NCI-H2227 (cell line): Measurements from ENCODE around the gene TMEM134.

Source experiments
- DNase-seq: peaks from one replicate; lab custom pipeline; 2025; ENCODE audit not compliant: unreplicated experiment; lab: John Stamatoyannopoulos, UW

TMEM134 gene

GRCh38 chr11:67423891-67424613, 45.0 kb downstream of the TMEM134 start:
- DNase-seq: no peak

- DNase-seq: no peak
These were observed 45.6 kb downstream of the TMEM134 start for GRCh38 chr11:67423466-67423865.

GRCh38 chr11:67422891-67423290, 46.2 kb downstream of the TMEM134 start:
- no peak for DNase-seq

GRCh38 chr11:67421430-67422031, 47.5 kb downstream of the TMEM134 start:
- no peak for DNase-seq

DNA sequence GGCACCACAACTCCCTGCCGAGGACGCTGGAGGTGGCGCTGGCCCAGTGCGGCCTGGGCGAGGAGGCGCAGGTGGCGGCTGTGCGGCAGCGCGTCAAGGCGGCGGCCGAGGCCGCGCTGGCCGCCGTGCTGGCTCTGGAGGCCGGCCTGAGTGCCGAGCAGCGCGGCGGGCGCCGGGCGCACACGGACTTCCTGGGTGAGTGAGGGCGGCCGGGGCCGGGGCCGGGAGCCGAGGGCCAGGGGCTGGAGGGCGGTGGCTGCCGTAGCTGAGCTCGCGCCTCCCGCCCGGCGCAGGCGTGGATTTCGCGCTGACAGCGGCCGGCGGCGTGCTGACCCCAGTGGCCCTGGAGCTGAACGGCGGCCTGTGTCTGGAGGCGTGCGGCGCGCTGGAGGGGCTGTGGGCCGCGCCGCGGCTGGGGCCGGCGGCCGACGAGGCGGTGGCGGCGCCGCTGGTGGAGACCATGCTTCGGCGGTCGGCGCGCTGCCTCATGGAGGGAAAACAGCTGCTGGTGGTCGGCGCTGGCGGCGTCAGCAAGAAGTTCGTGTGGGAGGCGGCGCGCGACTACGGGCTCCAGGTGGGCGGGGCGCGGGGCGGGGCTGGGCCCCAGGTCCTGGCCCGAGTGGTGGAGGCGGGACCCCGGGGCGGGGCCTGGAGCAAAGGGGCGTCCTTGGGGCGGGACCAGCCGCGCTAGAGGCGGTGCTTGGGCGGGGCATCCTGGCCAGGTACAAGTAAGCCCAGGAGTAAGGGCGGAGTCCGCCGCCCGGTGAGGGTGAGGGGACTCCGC, 48.2 kb downstream of the TMEM134 start:
- DNase-seq: peak; percentile 96

- DNase-seq: no peak
These were observed 48.9 kb downstream of the TMEM134 start for GRCh38 chr11:67420147-67420645.

GRCh38 chr11:67419325-67420049, 49.6 kb downstream of the TMEM134 start:
- no peak for DNase-seq

DNA sequence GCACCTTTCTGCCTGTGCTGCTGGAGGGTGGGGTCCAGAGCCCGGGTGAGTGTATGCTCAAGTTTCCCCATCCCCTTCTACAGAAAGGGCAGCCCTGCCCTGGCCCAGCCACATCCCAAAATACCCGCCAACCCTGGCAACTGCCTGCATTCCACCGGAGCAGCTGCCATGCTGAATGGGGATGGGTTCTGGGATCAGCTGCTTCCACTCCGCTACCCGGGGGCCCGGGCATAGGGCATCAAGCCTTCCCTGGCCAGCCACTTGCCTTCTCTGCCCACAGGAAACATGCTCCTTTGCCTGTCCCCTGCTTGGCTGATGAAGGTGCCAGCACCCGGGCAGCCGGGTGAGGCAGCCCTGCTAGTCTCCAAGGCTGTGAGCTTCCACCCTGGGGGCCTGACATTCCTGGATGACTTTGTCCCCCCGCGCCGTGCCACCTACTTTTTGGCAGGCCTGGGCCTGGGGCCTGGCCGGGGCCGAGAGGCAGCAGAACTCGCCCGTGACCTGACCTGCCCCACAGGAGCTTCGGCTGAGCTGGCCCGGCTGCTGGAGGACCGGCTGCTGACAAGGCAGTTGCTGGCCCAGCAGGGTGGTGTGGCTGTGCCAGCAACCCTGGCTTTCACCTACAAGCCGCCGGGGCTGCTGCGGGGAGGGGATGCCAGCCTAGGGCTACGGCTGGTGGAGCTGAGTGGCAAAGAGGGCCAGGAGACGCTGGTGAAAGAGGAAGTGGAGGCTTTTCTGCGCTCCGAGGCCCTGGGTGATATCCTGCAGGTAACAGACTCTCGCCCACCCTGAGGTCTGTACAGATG, 50.4 kb downstream of the TMEM134 start:
- DNase-seq: no peak

DNA sequence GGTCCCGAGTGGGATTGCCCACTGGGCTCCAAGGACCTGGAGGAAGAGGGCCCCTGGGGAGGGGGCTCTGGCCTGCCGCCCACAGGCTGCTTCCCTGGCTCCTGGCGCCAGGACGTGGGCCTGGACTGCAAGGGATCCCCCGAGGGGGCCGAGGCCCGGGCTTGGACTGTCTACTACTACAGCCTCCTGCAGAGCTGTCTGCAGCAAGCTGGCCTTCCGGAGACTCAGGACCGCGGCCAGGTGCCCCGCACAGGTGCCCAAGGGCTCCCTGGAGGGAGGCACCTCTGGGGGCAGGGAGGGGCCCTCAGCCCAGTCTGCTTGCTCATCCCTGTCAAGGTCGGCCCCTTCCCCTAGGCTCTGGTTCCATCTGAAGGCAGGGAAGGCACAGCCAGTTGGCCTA, 51.6 kb downstream of the TMEM134 start:
- no peak for DNase-seq

DNA sequence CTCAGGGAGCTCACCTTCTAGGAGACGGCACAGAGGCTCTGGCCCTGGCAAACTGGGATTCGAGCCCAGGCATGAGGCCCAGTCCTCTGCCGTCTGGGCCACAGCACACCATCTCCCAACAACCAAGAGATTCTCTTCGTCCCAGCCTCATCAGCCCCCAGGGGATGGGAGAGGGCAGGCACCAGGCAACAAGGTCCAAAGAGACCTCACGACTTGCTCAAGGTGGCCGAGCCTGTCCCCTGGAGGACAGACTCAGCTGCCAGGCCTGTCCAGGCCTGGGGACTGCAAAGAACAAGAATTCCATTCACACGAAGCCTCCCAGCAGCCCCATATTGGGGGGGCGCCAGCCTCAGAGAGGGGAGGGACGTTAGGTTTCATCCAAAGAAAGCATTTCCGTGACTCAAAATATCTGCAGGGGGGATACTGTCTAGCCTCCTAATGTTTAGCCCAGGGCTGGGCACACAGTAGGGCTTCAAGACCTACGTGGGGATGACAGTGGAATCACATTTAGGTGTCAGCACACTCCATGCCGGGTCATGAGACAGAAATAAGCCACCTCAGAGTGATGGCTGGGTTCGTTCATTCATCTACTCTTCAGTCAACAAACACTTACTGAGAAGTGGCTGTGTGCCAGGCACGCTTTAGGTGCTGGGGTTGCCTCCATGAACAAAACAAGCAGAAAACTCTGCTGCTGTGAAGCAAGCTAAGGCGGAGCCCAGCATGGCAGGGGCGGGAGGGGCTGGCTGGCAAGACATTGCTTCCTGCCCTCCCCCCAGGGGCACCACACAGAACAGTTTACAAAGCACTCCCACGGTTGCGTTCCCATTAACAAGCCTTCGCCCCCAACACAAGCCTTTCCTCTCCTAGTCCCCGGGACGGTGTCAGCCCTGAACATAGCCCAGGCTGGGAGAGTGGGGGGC, 52.4 kb downstream of the TMEM134 start:
- DNase-seq: no peak

DNA sequence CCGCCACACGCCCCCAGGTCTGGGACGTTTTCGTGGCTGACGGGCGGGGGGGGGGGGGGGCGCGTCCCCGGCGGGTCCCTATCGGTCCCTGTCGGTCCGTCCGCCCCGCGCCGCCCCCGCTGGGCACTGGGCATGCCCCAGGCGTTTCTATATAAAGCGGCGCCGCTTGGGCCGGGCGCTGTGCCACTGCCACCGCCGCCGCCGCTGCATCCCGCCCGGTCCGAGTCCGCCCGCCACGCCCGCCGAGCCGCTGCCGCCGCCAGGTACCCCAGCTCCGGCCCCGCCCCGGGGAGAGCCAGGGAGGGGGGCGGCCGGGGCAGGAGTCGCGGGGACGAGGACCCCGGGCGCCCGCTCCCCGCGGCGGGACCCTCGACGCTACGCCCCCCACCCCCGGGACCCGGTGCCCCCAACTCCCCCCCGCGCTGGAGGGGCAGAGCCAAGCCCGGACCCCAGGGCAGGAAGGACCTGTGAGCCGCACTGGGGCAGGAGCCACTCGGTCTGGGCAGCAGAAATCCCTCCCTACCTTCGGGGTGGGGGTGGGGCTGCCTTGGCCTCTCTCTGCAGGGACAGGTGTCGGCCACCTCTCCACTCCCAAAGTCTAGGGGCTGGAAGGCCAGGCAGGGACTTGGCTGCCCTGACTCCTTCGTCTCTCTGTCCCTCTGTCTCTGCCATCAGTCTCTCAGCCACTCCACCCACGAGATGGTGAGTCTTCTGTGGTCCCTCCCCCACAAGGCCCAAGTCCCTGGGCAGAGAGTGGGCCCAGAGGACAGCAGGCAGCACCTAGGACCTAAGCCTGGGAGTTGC, 53.3 kb downstream of the TMEM134 start, which contains the start of gene CARNS1:
Gene CARNS1 (plus strand): TSS at position 178 of the 804 bp plus-strand sequence. CDS start 522 bp downstream, at position 700.
- no peak for DNase-seq

GRCh38 chr11:67413266-67413849, 55.7 kb downstream of the TMEM134 start:
- no peak for DNase-seq

DNA sequence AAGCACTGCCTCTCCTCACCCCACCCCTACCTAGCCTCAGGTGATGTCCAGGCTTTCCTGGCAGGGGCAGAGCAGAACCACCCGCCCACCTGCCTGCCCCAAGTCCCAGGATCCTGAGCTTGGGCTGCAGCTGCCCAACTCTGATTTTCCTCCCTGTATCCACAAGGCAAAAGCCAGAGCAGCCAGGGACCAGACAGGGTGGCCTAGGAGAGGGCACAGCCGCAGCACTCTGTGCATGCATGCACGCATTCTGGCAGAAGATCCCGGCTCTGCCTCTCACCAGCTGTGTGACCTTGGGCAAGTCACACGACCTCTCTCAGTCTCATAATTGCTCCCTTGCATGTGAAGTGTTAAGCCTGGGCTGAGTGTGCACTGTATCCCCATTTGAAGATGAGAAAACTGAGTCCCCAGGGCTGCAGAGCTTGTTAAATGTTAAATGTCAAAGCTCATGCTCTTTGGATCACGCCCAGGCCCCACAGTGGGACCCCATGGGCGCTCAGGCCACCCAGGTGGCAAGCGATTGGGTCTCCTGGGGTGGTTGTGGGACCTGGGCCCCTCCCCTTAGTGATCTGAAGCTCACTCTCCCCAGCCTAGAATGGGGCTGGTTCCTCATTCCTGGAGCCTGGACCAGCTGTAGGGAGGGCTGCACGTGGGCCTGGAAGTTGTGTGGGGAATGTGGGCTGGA, 56.4 kb downstream of the TMEM134 start:
- no peak for DNase-seq

GRCh38 chr11:67411785-67412152, 57.3 kb downstream of the TMEM134 start:
- DNase-seq: no peak
